HAP-1 (cell line): Measurements from ENCODE around the gene NKTR.
A peak's percentile ranks its signal among the peaks of the same experiment; 100 is the strongest.

Source experiments
- DNase-seq, 2 experiments: peaks; one replicate each; pipeline ENCODE4 v3.0.0-alpha.2; 2016 to 2020; ENCODE audit warnings: low spot score in 2 of 2
- H3K27me3 ChIP-seq: fragments of 250-450 bp; sonication (Bioruptor Pico); 2 replicates; pipeline ENCODE4 v1.5.1; 2020; ENCODE audit warnings: low read depth, mild to moderate bottlenecking, moderate library complexity
- H3K36me3 ChIP-seq: fragments of 250-450 bp; sonication (Bioruptor Pico); replicated peaks from 2 replicates; pipeline ENCODE4 v1.5.1; 2020; ENCODE audit warnings: mild to moderate bottlenecking
- H3K4me1 ChIP-seq: fragments of 250-450 bp; sonication (Bioruptor Pico); 2 replicates; pipeline ENCODE4 v1.5.1; 2020; ENCODE audit warnings: mild to moderate bottlenecking
- H3K4me3 ChIP-seq: fragments of 250-450 bp; sonication (Bioruptor Pico); 2 replicates; pipeline ENCODE4 v1.5.1; 2020; ENCODE audit warnings: mild to moderate bottlenecking, moderate library complexity
- H3K9me3 ChIP-seq: fragments of 250-450 bp; sonication (Bioruptor Pico); 2 replicates; pipeline ENCODE4 v1.5.1; 2020; ENCODE audit warnings: mild to moderate bottlenecking, moderate library complexity
- in situ Hi-C: fragments of 300-500 bp; cut with MboI; formaldehyde crosslinking; loops from 3 replicates; pipeline ENCODE4 v1.14.3; 2020; ENCODE audit warnings: low sequenced_read_pairs, inconsistent platforms, mixed read lengths

NKTR gene

DNA sequence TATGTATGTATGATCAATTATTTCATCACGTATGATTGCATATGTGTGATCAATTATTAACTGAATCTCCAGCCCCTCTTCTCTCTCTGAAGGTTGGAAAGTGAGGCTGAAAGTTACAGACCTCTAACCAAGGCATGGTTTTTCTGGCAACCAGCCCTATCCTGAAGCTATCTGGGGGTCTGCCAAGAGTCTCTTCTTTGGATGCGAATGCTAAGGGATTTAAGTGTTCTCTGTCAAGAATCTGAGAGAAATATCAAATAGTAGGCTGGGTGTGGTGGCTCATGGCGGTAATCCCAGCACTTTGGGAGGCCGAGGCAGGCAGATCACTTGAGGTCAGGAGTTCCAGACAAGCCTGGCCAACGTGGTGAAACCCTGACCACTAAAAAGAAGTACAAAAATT lies 8.1 kb downstream of the NKTR start:
- H3K4me3 ChIP-seq, result no peak overlapping the region
- H3K27me3 ChIP-seq, result no peaks in the 10 kb centered on the region
- peak in 1 of 2 experiments; percentile 41 for DNase-seq
- H3K4me1 ChIP-seq, result peaks cover 23% of the 10 kb centered on the region
- H3K9me3 ChIP-seq, result no peaks in the 10 kb centered on the region; the same call in 1 of the 2 replicates
- H3K36me3 ChIP-seq, result peaks cover 32% of the 10 kb centered on the region
- in situ Hi-C loops, result no loop called here

GRCh38 chr3:42610976-42611375 lies 10.5 kb downstream of the NKTR start:
- in situ Hi-C loops, result no loop called here
- peaks cover 21% of the 10 kb centered on the region for H3K4me1 ChIP-seq
- H3K4me3 ChIP-seq, result no peak overlapping the region
- H3K27me3 ChIP-seq, result no peaks in the 10 kb centered on the region
- H3K36me3 ChIP-seq, result peaks cover 36% of the 10 kb centered on the region
- H3K9me3 ChIP-seq, result no peaks in the 10 kb centered on the region
- DNase-seq, result no peak

DNA sequence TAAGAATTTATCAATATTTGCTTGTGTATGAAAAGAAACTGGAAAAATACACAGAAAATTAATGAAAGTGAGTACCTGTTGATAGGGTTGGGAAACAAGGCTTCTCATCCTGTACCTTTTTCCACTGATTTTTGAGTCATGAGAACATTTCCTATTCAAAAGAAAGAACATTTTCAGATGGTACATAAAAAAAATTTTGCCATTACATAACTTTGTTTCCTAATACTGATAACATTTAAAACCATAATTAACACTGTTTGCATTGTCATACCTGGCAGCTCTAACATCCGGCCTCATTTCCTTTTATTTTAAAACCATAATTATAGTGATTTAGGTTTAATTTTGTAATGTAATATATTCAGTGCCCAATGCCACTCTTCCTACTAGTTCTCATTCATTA lies 11.7 kb downstream of the NKTR start:
- Histone ChIP-seq H3K36me3 (peaks cover 32% of the 10 kb centered on the region), H3K27me3 (no peaks in the 10 kb centered on the region), H3K4me3 (no peak overlapping the region), H3K9me3 (no peaks in the 10 kb centered on the region), H3K4me1 (peaks cover 21% of the 10 kb centered on the region)
- DNase-seq, result no peak
- in situ Hi-C loops, result no loop called here

DNA sequence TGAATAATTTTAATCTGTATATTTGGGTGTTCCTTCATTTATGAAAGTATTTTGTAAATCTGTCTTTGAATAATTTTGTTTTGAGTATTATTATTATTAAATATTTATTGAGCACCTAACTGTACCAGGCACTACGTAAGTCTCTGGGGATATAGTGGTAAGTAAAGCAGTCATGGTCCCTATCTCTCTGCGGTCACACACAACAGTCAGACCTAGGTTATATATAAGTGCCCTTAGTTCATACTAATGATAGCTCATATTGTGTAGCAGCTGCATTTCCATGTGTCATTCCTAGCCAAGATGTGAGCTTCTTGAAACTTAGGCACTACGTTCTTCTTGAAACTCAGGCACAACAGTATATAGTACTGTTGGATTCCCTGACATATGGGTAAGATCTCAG lies 12.4 kb downstream of the NKTR start:
- Histone ChIP-seq H3K27me3 (no peaks in the 10 kb centered on the region), H3K4me1 (peaks cover 19% of the 10 kb centered on the region), H3K9me3 (no peaks in the 10 kb centered on the region), H3K4me3 (no peak overlapping the region), H3K36me3 (peaks cover 27% of the 10 kb centered on the region)
- DNase-seq, result no peak
- in situ Hi-C loops, result no loop called here

GRCh38 chr3:42613462-42613861 lies 13.0 kb downstream of the NKTR start:
- no peaks in the 10 kb centered on the region for H3K9me3 ChIP-seq
- DNase-seq, result no peak
- H3K36me3 ChIP-seq, result peaks cover 23% of the 10 kb centered on the region
- H3K4me3 ChIP-seq, result no peak overlapping the region
- peaks cover 19% of the 10 kb centered on the region for H3K4me1 ChIP-seq
- H3K27me3 ChIP-seq, result no peaks in the 10 kb centered on the region
- in situ Hi-C loops, result no loop called here

- Histone ChIP-seq H3K4me3 (no peak overlapping the region), H3K27me3 (no peaks in the 10 kb centered on the region), H3K4me1 (peaks cover 31% of the 10 kb centered on the region), H3K9me3 (no peaks in the 10 kb centered on the region), H3K36me3 (peaks cover 52% of the 10 kb centered on the region)
- peak; percentile 81 to 100 for DNase-seq
- in situ Hi-C loops, result no loop called here
These were observed 31.1 kb downstream of the NKTR start for GRCh38 chr3:42631620-42632019.

- Histone ChIP-seq H3K4me1 (peaks cover 31% of the 10 kb centered on the region), H3K27me3 (no peaks in the 10 kb centered on the region), H3K4me3 (no peak overlapping the region), H3K36me3 (peaks cover 57% of the 10 kb centered on the region), H3K9me3 (no peaks in the 10 kb centered on the region)
- in situ Hi-C loops, result no loop called here
- DNase-seq, result no peak
These were observed 31.7 kb downstream of the NKTR start for GRCh38 chr3:42632146-42632545.

GRCh38 chr3:42633544-42633943 lies 33.1 kb downstream of the NKTR start:
- H3K36me3 ChIP-seq, result peaks cover 65% of the 10 kb centered on the region
- DNase-seq, result no peak
- no peak overlapping the region for H3K4me3 ChIP-seq
- no peaks in the 10 kb centered on the region for H3K9me3 ChIP-seq
- in situ Hi-C loops, result no loop called here
- peaks cover 24% of the 10 kb centered on the region for H3K4me1 ChIP-seq
- H3K27me3 ChIP-seq, result no peaks in the 10 kb centered on the region

DNA sequence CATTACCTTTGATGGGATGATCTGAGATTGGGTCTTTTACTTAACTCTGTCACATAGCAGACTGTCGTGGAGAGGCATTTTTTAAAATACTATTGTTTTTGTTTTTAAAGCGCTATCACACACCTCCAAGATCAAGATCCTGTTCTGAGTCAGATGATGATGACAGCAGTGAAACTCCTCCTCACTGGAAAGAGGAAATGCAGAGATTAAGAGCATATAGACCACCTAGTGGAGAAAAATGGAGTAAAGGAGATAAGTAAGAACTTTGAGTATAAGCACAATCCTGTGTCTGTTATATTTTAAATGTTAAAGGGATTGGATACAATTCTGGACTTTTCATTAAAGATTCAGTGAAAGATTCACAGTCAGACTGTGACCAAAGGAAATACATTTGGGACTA lies 34.6 kb downstream of the NKTR start:
- Histone ChIP-seq H3K9me3 (no peaks in the 10 kb centered on the region), H3K27me3 (no peaks in the 10 kb centered on the region), H3K4me3 (no peak overlapping the region), H3K36me3 (peaks cover 77% of the 10 kb centered on the region), H3K4me1 (peaks cover 23% of the 10 kb centered on the region)
- in situ Hi-C loops, result no loop called here
- DNase-seq, result no peak

DNA sequence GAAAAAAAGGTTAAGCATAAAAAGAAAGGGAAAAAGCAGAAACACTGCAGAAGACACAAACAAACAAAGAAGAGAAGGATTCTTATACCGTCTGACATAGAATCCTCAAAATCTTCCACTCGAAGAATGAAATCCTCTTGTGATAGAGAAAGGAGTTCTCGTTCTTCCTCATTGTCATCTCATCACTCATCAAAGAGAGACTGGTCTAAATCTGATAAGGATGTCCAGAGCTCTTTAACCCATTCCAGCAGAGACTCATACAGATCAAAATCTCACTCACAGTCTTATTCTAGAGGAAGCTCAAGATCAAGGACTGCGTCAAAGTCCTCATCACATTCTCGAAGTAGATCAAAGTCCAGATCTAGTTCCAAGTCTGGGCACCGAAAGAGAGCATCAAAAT lies 36.5 kb downstream of the NKTR start:
- DNase-seq, result no peak
- Histone ChIP-seq H3K27me3 (no peaks in the 10 kb centered on the region), H3K36me3 (peaks cover 87% of the 10 kb centered on the region), H3K4me1 (peaks cover 8% of the 10 kb centered on the region), H3K4me3 (no peak overlapping the region), H3K9me3 (no peaks in the 10 kb centered on the region)
- in situ Hi-C loops, result no loop called here

- DNase-seq, result no peak
- in situ Hi-C loops, result no loop called here
These were observed 37.9 kb downstream of the NKTR start for GRCh38 chr3:42638339-42638842.

DNA sequence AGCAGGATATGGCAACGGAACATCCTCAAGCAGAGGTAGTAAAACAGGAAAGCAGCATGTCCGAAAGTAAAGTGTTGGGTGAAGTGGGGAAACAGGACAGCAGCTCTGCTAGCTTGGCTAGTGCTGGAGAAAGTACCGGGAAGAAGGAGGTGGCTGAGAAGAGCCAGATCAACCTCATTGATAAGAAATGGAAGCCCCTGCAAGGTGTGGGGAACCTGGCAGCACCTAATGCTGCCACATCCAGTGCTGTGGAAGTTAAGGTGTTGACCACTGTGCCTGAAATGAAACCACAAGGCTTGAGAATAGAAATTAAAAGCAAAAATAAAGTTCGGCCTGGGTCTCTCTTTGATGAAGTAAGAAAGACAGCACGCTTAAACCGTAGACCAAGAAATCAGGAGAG lies 38.7 kb downstream of the NKTR start:
- no peaks in the 10 kb centered on the region for H3K27me3 ChIP-seq
- H3K9me3 ChIP-seq, result no peaks in the 10 kb centered on the region
- no peaks in the 10 kb centered on the region for H3K4me1 ChIP-seq
- DNase-seq, result no peak
- in situ Hi-C loops, result no loop called here
- H3K4me3 ChIP-seq, result no peak overlapping the region
- H3K36me3 ChIP-seq, result peaks cover 89% of the 10 kb centered on the region

More at GRCh38 chr3:42638339-42638842, 37.9 kb downstream of the NKTR start:
- H3K27me3 ChIP-seq, result no peaks in the 10 kb centered on the region
- no peaks in the 10 kb centered on the region for H3K4me1 ChIP-seq
- no peaks in the 10 kb centered on the region for H3K9me3 ChIP-seq
- H3K36me3 ChIP-seq, result peaks cover 89% of the 10 kb centered on the region
- no peak overlapping the region for H3K4me3 ChIP-seq

- in situ Hi-C loops, result no loop called here
- no peak for DNase-seq
- H3K4me1 ChIP-seq, result no peaks in the 10 kb centered on the region
- no peak overlapping the region for H3K4me3 ChIP-seq
- H3K9me3 ChIP-seq, result no peaks in the 10 kb centered on the region
- H3K27me3 ChIP-seq, result no peaks in the 10 kb centered on the region
- H3K36me3 ChIP-seq, result peaks cover 88% of the 10 kb centered on the region
These were observed 39.6 kb downstream of the NKTR start for GRCh38 chr3:42640129-42640528.

- no peak overlapping the region for H3K4me3 ChIP-seq
- DNase-seq, result no peak
- H3K27me3 ChIP-seq, result no peaks in the 10 kb centered on the region
- in situ Hi-C loops, result no loop called here
- peaks cover 87% of the 10 kb centered on the region for H3K36me3 ChIP-seq
- no peaks in the 10 kb centered on the region for H3K4me1 ChIP-seq
- H3K9me3 ChIP-seq, result no peaks in the 10 kb centered on the region
These were observed 40.4 kb downstream of the NKTR start for GRCh38 chr3:42640771-42641370.
